Heart left ventricle (tissue), 13 donors: ENCODE measurements around the gene MORN2.

Experiments
- CTCF ChIP-seq, 12 donors: fragments of 200-600 bp; sonication (generic) in 4 of 12; IDR thresholded peaks; one replicate each; pipeline versions ENCODE4 v1.5.0 to v1.8.0; 2018 to 2022; ENCODE audit warnings: antibody characterized with exemption in 12 of 12, mild to moderate bottlenecking in 5 of 12
- POLR2A ChIP-seq, 2 donors: fragments of 450-650 bp; IDR thresholded peaks; one replicate each; pipeline ENCODE4 v1.6.1; 2017; ENCODE audit warnings: antibody characterized with exemption in 2 of 2, mild to moderate bottlenecking in 2 of 2, moderate library complexity in 2 of 2
- donor health status: ischemic (EF 13 %, LVEDD 7.1; RV severe dilation, severe dysfunction).
- donor health status: DM: no; HTN: yes; CAD: no.
- donor health status: DM: no; HTN: no; CAD: no.
- donor health status: ischemic (EF 25% LVEDD 6.9; RV normal size, moderate dysfunction).
- donor health status: ischemic (EF 25% LVEDD 5.7; RV mildly dilated, moderate dysfunction).
- donor health status: ischemic (EF 35%, LVEDD 5.7; RV mildly dilated, moderate dysfunction).
- donor health status: nonischemic (EF 11% LVEDD 7.7; RV severe dilation, severe dysfunction).
- donor health status: DM: yes; HTN: yes; CAD: no.
- donor health status: PGD.
- donor health status: ischemic (EF 29% LVEDD 5.4; RV normal size, mild dysfunction).
- donor health status: nonischemic (EF 23%, LVEDD 6.1; RV moderate dilation, normal function).

GRCh38 chr2:38887347-38887746, 11.6 kb downstream of the MORN2 start:
- TF ChIP-seq CTCF (IDR thresholded peaks at IDR 0.05) (no peak), POLR2A (IDR thresholded peaks at IDR 0.05) (no peak)
